Fibroblast of the aortic adventitia (primary cell): ENCODE measurements around the gene SPATC1L. TPM values are rescaled to one million over a fixed set of nuclear protein-coding genes. Genes with fewer than 3 reads are reported as not detected.

Experiments used
- DNase-seq: peaks from one replicate; pipeline ENCODE4 v3.0.0-alpha.2; 2010; ENCODE audit warnings: low read depth
- H3K4me3 ChIP-seq: 2 replicates; pipeline ENCODE4 v1.5.1; 2011; ENCODE audit warnings: low read depth, mild to moderate bottlenecking, control low read depth, low read length, moderate library complexity
- total RNA-seq: library from RNA; depleted of rRNA; stranded (reverse); fragments of >200 nt; gene quantifications from 2 replicates; pipeline ENCODE4 v1.2.3, GENCODE V29; 2012; ENCODE audit warnings: low replicate concordance
- TF ChIP-seq, protein P1 (sequence below): IDR thresholded peaks from 2 replicates; pipeline ENCODE4 v1.5.1; 2011; ENCODE audit warnings: mild to moderate bottlenecking, low read length, control low read depth, inconsistent platforms; ENCODE audit not compliant: insufficient read depth

The SPATC1L gene
- total RNA-seq, 1 donor = 9.4 TPM

- no peak for DNase-seq
- TF ChIP-seq, protein P1, sequence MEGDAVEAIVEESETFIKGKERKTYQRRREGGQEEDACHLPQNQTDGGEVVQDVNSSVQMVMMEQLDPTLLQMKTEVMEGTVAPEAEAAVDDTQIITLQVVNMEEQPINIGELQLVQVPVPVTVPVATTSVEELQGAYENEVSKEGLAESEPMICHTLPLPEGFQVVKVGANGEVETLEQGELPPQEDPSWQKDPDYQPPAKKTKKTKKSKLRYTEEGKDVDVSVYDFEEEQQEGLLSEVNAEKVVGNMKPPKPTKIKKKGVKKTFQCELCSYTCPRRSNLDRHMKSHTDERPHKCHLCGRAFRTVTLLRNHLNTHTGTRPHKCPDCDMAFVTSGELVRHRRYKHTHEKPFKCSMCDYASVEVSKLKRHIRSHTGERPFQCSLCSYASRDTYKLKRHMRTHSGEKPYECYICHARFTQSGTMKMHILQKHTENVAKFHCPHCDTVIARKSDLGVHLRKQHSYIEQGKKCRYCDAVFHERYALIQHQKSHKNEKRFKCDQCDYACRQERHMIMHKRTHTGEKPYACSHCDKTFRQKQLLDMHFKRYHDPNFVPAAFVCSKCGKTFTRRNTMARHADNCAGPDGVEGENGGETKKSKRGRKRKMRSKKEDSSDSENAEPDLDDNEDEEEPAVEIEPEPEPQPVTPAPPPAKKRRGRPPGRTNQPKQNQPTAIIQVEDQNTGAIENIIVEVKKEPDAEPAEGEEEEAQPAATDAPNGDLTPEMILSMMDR = no peak
Observed at GRCh38 chr21:46214478-46215340, 30.4 kb upstream of the SPATC1L start.

GRCh38 chr21:46213620-46214286 lies 29.5 kb upstream of the SPATC1L start:
- no peak for DNase-seq
- no peak overlapping the region for H3K4me3 ChIP-seq
- TF ChIP-seq, protein P1 = no peak

More at GRCh38 chr21:46214478-46215340, 30.4 kb upstream of the SPATC1L start:
- no peak overlapping the region for H3K4me3 ChIP-seq

GRCh38 chr21:46212721-46213484 lies 28.6 kb upstream of the SPATC1L start:
- TF ChIP-seq, protein P1 = no peak
- H3K4me3 ChIP-seq = no peak overlapping the region
- DNase-seq = no peak

GRCh38 chr21:46211786-46212720 lies 27.8 kb upstream of the SPATC1L start:
- TF ChIP-seq, protein P1 = no peak
- no peak for DNase-seq
- no peak overlapping the region for H3K4me3 ChIP-seq

DNA sequence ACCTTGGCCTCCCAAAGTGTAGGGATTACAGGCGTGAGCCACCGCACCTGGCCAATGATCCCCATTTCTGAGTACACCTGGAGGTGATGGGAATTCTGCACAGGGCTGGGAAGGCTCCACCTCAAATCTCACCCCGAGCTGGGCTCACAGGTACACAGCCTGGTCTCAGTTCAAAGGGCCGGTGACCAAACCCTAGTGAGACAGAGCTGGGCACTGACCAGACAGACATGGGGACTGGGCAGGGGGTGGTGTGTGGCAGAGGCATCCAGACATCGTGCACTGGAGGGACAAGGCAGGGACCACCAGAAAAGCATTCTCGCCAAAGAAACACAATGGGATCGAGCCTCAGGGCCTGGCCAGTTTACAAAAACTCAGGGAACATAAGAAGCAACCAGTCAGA lies 27.1 kb upstream of the SPATC1L start:
- H3K4me3 ChIP-seq = no peak overlapping the region
- DNase-seq = no peak
- TF ChIP-seq, protein P1 = no peak
